Activated CD8-positive, alpha-beta T cell treated with anti-CD3 and anti-CD28 coated beads for 36 hours (primary cell): Measurements from ENCODE around the gene ARHGEF6. TPM values are rescaled to one million over a fixed set of nuclear protein-coding genes. Genes with fewer than 3 reads are reported as not detected.

Experiments
- ATAC-seq: fragments of 200-7000 bp; cut with Tn5 transposase; one replicate; pipeline ENCODE4 v1.10.0; 2021; ENCODE audit warnings: mild to moderate bottlenecking, moderate library complexity
- CTCF ChIA-PET: fragments of 350-600 bp; sonication (Branson Sonifier 250); formaldehyde crosslinking; loops from one replicate; lab custom pipeline; 2021; ENCODE audit warnings: antibody characterized with exemption; lab: Charles Lee
- POLR2A ChIA-PET: fragments of 350-600 bp; sonication (Branson Sonifier 250); formaldehyde crosslinking; loops from one replicate; lab custom pipeline; 2021; ENCODE audit warnings: antibody characterized with exemption; lab: Charles Lee
- DNase-seq: peaks from one replicate; pipeline ENCODE4 v3.0.0-alpha.2; 2020
- H3K27ac Mint-ChIP-seq: one replicate; pipeline ENCODE4 v1.8.0; 2021; ENCODE audit warnings: mild to moderate bottlenecking, mixed read lengths
- H3K27me3 Mint-ChIP-seq: one replicate; pipeline ENCODE4 v1.8.0; 2021; ENCODE audit warnings: mixed read lengths
- H3K36me3 Mint-ChIP-seq: one replicate; pipeline ENCODE4 v1.8.0; 2021; ENCODE audit warnings: low read depth, mixed read lengths
- H3K4me1 Mint-ChIP-seq: one replicate; pipeline ENCODE4 v1.8.0; 2021; ENCODE audit warnings: low read depth, mixed read lengths
- H3K4me3 Mint-ChIP-seq: one replicate; pipeline ENCODE4 v1.8.0; 2021; ENCODE audit warnings: mild to moderate bottlenecking, moderate library complexity, mixed read lengths
- H3K9me3 Mint-ChIP-seq: one replicate; pipeline ENCODE4 v1.8.0; 2021; ENCODE audit warnings: mixed read lengths
- intact Hi-C: fragments of 100-400 bp; cut with micrococcal nuclease; formaldehyde crosslinking; loops from one replicate; pipeline ENCODE4 v1.10.0; 2022
- total RNA-seq, 2 experiments: library from RNA; stranded (reverse); gene quantifications; one replicate each; pipeline ENCODE4 v1.2.3, GENCODE V29; 2021
- TF ChIP-seq, protein P1 (sequence below): fragments of 200-600 bp; IDR thresholded peaks from one replicate; pipeline ENCODE4 v1.8.0; 2022; ENCODE audit warnings: antibody characterized with exemption, mild to moderate bottlenecking

ARHGEF6 gene
- total RNA-seq, 2 experiments from 2014 or later, result 45.7 to 45.8 TPM

DNA sequence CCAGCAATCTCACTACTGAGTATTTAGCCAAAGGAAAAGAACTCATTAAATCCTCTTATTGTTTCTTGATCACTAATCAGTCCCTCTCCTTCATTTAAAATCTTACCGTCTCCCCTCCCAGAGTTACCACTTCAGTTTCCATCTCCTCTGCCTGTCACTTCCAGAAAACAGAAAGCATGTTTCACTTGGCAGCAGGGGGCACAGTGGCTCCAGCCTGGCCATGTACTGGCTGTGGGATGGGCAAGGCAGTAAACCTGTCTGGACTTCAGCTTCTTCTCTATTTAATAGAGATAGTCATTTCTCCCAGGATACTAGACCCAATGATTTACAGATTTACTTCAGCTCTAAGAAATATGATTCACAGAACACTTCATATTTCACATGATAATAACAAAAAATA, 69.6 kb downstream of the ARHGEF6 start:
- CTCF ChIA-PET, result interaction anchor here (0.8 to 1.6 kb wide), 4 partner anchors 16 to 123 kb away, joined by 3 to 5 read pairs (median 4); no protein-coding TSS in a partner anchor
- Mint-ChIP-seq H3K36me3 (peaks cover 20% of the 10 kb centered on the region), H3K4me3 (no peak overlapping the region), H3K9me3 (no peaks in the 10 kb centered on the region), H3K27me3 (no peaks in the 10 kb centered on the region), H3K4me1 (peaks cover 61% of the 10 kb centered on the region), H3K27ac (peak overlapping the region; percentile 91)
- intact Hi-C loops, result loop anchor here (5.0 to 10.0 kb wide), 3 partner anchors 54 to 216 kb away; no protein-coding TSS in a partner anchor
- TF ChIP-seq, protein P1, sequence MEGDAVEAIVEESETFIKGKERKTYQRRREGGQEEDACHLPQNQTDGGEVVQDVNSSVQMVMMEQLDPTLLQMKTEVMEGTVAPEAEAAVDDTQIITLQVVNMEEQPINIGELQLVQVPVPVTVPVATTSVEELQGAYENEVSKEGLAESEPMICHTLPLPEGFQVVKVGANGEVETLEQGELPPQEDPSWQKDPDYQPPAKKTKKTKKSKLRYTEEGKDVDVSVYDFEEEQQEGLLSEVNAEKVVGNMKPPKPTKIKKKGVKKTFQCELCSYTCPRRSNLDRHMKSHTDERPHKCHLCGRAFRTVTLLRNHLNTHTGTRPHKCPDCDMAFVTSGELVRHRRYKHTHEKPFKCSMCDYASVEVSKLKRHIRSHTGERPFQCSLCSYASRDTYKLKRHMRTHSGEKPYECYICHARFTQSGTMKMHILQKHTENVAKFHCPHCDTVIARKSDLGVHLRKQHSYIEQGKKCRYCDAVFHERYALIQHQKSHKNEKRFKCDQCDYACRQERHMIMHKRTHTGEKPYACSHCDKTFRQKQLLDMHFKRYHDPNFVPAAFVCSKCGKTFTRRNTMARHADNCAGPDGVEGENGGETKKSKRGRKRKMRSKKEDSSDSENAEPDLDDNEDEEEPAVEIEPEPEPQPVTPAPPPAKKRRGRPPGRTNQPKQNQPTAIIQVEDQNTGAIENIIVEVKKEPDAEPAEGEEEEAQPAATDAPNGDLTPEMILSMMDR, result no peak
- DNase-seq (peak; percentile 41), ATAC-seq (peak; percentile 32)
- POLR2A ChIA-PET, result interaction anchor here (0.9 to 1.6 kb wide), 3 partner anchors 19 to 166 kb away, joined by 3 to 6 read pairs (median 3); no protein-coding TSS in a partner anchor

DNA sequence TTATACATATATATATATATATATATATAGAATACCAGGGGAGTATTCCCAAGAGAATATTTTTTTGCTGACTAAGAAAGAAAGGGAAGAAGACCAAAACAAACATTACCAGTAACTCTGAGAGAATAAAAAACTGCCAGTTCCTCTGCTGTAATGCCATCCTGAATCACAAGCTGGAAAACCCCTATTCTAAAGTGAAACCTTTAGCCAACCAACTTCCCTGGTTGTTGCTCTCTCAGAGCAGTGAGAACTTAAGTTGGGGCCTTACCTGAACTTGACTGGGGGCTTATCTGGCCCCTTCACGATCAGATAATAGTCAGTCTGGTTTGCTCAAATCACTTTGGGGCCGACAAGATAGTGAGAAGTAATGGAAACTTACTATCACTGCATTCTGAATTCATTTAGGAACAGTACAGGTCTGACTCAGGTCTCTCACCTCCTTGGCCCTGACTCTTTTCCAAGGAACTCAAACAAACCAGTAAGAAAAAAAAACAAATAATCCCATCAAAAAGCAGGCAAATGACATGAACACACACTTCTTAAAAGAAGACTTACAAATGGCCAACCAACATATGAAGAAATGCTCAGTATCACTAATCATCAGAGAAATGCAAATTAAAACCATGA, 70.3 kb downstream of the ARHGEF6 start:
- peaks cover 22% of the 10 kb centered on the region for H3K36me3 Mint-ChIP-seq
- H3K4me1 Mint-ChIP-seq, result peaks cover 57% of the 10 kb centered on the region
- no peaks in the 10 kb centered on the region for H3K9me3 Mint-ChIP-seq
- intact Hi-C loops, result loop anchor here (5.0 to 10.0 kb wide), 3 partner anchors 54 to 217 kb away; no protein-coding TSS in a partner anchor
- H3K27me3 Mint-ChIP-seq, result no peaks in the 10 kb centered on the region
- peak; percentile 74 for ATAC-seq
- CTCF ChIA-PET, result interaction anchor here (1.2 to 1.6 kb wide), 3 partner anchors 56 to 122 kb away, joined by 3 to 5 read pairs (median 3); no protein-coding TSS in a partner anchor
- H3K4me3 Mint-ChIP-seq, result no peak overlapping the region
- TF ChIP-seq, protein P1, result no peak
- POLR2A ChIA-PET, result interaction anchor here (0.7 to 1.6 kb wide), 4 partner anchors 20 to 171 kb away, joined by 3 to 6 read pairs (median 4); partner anchors contain the start of gene RBMX
- peak; percentile 30 for DNase-seq
- peak overlapping the region; percentile 91 for H3K27ac Mint-ChIP-seq

DNA sequence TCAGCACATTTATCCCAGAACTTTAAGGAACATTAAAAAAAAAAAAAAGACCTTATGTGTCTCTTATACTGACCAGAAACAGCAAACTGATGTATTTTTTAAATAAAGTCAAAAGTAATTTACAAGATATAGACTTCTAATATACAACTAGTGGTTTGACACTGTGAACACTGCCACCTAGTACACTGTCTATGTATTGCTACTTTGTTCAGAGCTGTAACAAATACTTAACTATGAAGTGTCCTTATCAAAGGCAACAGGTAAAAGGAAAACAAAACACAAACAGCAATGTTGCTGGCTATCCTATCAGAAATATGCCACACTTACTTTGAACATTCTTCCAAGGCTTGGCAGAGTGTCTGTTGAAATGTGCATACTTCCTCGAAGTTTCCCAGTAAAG, 72.4 kb downstream of the ARHGEF6 start:
- Mint-ChIP-seq H3K4me3 (no peak overlapping the region), H3K36me3 (peaks cover 30% of the 10 kb centered on the region), H3K4me1 (peaks cover 41% of the 10 kb centered on the region), H3K27ac (no peak overlapping the region), H3K9me3 (no peaks in the 10 kb centered on the region), H3K27me3 (no peaks in the 10 kb centered on the region)
- TF ChIP-seq, protein P1, result peak; percentile 55
- intact Hi-C loops, result no loop called here
- ATAC-seq (no peak), DNase-seq (no peak)
- POLR2A ChIA-PET, result no interaction called here
- CTCF ChIA-PET, result interaction anchor here (0.5 to 4.1 kb wide), 7 partner anchors 11 to 207 kb away, joined by 3 to 11 read pairs (median 4); no protein-coding TSS in a partner anchor

DNA sequence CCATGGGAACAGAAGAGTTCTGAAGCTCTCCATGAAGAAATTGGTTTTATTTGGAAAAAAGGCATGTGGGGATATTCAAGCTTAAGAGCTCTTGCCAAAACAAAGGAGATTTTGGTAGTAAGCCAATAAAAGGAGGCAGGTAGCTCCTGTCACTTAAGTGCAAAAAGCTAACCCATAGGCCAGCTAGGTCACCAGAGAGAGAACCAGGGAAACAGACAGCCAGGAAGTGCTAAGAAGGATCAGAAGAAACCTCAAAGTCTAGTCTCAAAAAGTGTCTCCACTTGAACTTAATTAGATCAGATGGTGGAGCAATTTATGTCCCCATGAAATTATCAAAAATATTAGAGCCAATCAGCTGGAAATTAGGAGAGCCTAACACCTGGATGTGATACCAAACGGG, 83.6 kb downstream of the ARHGEF6 start:
- peaks cover 42% of the 10 kb centered on the region for H3K36me3 Mint-ChIP-seq
- CTCF ChIA-PET, result interaction anchor here (0.6 to 5.7 kb wide), 8 partner anchors 11 to 228 kb away, joined by 3 to 61 read pairs (median 4); no protein-coding TSS in a partner anchor

More for the DNA sequence above, 83.6 kb downstream of the ARHGEF6 start:
- Mint-ChIP-seq H3K9me3 (peaks cover 18% of the 10 kb centered on the region), H3K4me3 (no peak overlapping the region), H3K27me3 (no peaks in the 10 kb centered on the region), H3K27ac (peak overlapping the region; percentile 52), H3K4me1 (peaks cover 50% of the 10 kb centered on the region)
- no peak for DNase-seq
- intact Hi-C loops, result loop anchor here (10.0 kb wide), 1 partner anchor 202 kb away; the partner anchor contains the start of gene HTATSF1
- ATAC-seq, result no peak
- POLR2A ChIA-PET, result no interaction called here
- TF ChIP-seq, protein P1, result no peak
